ENCODE data around the gene CHRM2. TPM values are rescaled to one million over a fixed set of nuclear protein-coding genes. Genes with fewer than 3 reads are reported as not detected.

The CHRM2 gene
- total and polyA plus RNA-seq, 2 of the 4 experiments (the other 2 are of a cell fraction), result 79.3 to 184 TPM

GRCh38 chr7:137001478-137001877, 133.0 kb downstream of the CHRM2 start:
- DNase-seq, result peak; percentile 41
- Histone ChIP-seq H3K4ac (ENCODE audit: low read depth, low read length) (peak overlapping the region; percentile 96), H2AK9ac (replicated peaks; ENCODE audit: low read depth, low read length, poor library complexity) (peak overlapping the region; percentile 30), H2BK120ac (ENCODE audit: low read depth, low read length) (peak overlapping the region; percentile 96), H3K4me1 (ENCODE audit: control insufficient read depth, insufficient read depth, low read length) (peaks cover 31% of the 10 kb centered on the region), H2BK15ac (ENCODE audit: low read depth, low read length) (peak overlapping the region; percentile 70), H2AFZ (replicated peaks; ENCODE audit: low read length, poor library complexity) (no peak overlapping the region), H3K27ac (ENCODE audit: insufficient read depth, low read length) (peak overlapping the region; percentile 97), H3K14ac (replicated peaks; ENCODE audit: low read depth, low read length) (peak overlapping the region; percentile 89), H2BK5ac (ENCODE audit: low read depth, low read length, poor library complexity, severe bottlenecking) (peak overlapping the region; percentile 96), H3K4me3 (ENCODE audit: insufficient read depth, low read depth, low read length) (no peak overlapping the region), H3K23ac (ENCODE audit: low read depth, low read length) (peak overlapping the region; percentile 98), H3K9me3 (ENCODE audit: control insufficient read depth, insufficient read depth, low read length) (no peaks in the 10 kb centered on the region), H2BK20ac (ENCODE audit: low read depth, low read length) (peak overlapping the region; percentile 94), H3K9me1 (ENCODE audit: insufficient read depth, low read length) (peaks cover 6% of the 10 kb centered on the region), H2AK5ac (ENCODE audit: low read depth, low read length) (peak overlapping the region; percentile 89), H4K8ac (ENCODE audit: low read depth in 2 of 2, low read length in 2 of 2) (peak overlapping the region; percentile 51 to 68), H3K79me1 (ENCODE audit: low read depth in 1 of 2, low read length in 2 of 2) (peaks cover 8 to 48% of the 10 kb centered on the region in 2 experiments), H3K4me2 (ENCODE audit: low read depth, low read length) (peak overlapping the region; percentile 9; the same call in 1 of the 2 replicates), H3K56ac (ENCODE audit: extremely low read depth, insufficient read depth, low read length) (peak overlapping the region; percentile 97), H4K5ac (ENCODE audit: low read depth, low read length) (peak overlapping the region; percentile 89), H3K27me3 (ENCODE audit: control insufficient read depth, insufficient read depth, low read length) (no peaks in the 10 kb centered on the region), H4K91ac (ENCODE audit: insufficient read depth, low read depth, low read length) (peak overlapping the region; percentile 98), H3K9ac (ENCODE audit: low read depth, low read length) (peak overlapping the region; percentile 72; the same call in 1 of the 2 replicates), H3K36me3 (ENCODE audit: control insufficient read depth, insufficient read depth, low read length) (peaks cover 14% of the 10 kb centered on the region), H3K18ac (ENCODE audit: low read depth, low read length) (peak overlapping the region; percentile 82), H4K20me1 (ENCODE audit: insufficient read depth, low read length) (no peaks in the 10 kb centered on the region)
- no peak; the same call in 1 of the 2 replicates for ATAC-seq (ENCODE audit: low read depth)
- dilution Hi-C loops (cut with HindIII; ENCODE audit: low sequenced_read_pairs, unreplicated experiment), result no loop called here
- no TSS peak for BruUV-seq (replicated peaks)
- ChIA-PET CTCF (interaction anchor here (0.9 kb wide), 2 partner anchors 25 to 84 kb away, joined by 3 read pairs; no protein-coding TSS in a partner anchor), POLR2A (ENCODE audit: unreplicated experiment) (no interaction called here)
- in situ Hi-C loops (cut with MboI; ENCODE audit: low sequenced_read_pairs), result no loop called here
- no peak for TF ChIP-seq SMC3 (IDR thresholded peaks at IDR 0.05; ENCODE audit: low read depth, low read length)
- TF ChIP-seq FOS (IDR thresholded peaks at IDR 0.05; ENCODE audit: low read depth, low read length), result no peak
- TF ChIP-seq NFE2L2 (IDR thresholded peaks at IDR 0.05; ENCODE audit: low read depth, low read length), result no peak
- no peak for TF ChIP-seq RAD21 (IDR thresholded peaks at IDR 0.05; ENCODE audit: low read length)
- no peak for TF ChIP-seq USF2 (IDR thresholded peaks at IDR 0.05; ENCODE audit: low read depth, low read length)
- TF ChIP-seq MXI1 (IDR thresholded peaks at IDR 0.05; ENCODE audit: borderline replicate concordance, low read depth, low read length), result no peak
- TF ChIP-seq RFX5 (IDR thresholded peaks at IDR 0.05; ENCODE audit: low read depth, low read length), result no peak
- intact Hi-C loops (cut with micrococcal nuclease), result loop anchor here (5.0 to 10.0 kb wide), 2 partner anchors 146 to 343 kb away; partner anchors contain the start of gene PTN
- WGBS, 2 experiments (ENCODE audit: extremely low coverage in 2 of 2, insufficient read length in 1 of 2), result no CpG with 5 or more reads among the region's 3 CpGs
